Measurements from ENCODE around the gene FAM53B. TPM values are rescaled to one million over a fixed set of nuclear protein-coding genes. Genes with fewer than 3 reads are reported as not detected.
A peak's percentile ranks its signal among the peaks of the same experiment; 100 is the strongest.

Gene FAM53B
- total RNA-seq, 4 donors from 2014 or later, result 140 to 253 (median 192) TPM

DNA sequence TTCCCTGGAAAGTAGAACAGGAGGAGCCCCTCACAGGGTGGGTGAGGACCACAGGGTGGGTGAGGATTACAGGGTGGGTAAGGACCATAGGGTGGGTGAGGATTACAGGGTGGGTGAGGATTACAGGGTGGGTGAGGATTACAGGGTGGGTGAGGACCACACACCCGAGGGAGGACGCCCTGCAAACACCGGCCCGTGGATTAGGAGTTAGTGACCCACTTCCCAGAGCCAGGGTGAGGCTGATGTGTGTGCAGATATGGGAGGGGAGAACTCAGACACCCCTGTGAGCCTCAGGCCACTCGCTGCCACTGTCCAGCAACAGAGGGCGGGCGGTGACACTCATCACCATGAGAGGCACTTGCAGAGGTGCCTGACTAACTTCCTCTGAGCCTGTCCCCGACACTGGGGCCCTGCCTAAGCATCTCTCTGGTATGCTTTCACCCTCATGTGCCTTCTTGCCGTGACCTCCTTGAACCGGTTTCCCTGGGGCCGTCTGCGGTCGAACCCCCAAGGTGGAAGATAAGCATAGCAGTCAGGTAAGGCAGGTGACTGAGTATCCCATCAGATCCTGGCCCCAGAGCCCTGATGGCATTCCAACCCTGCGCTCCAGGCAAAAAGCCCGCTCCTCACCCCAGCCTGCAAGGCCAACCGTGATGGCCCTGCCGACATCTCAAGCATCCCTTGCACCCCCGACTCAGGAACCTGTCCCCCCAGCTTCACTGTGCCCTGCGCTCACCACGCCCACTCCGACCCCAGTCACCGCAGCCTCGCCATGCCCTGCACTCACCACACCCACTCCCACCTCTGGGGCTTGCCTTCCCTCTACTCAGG, 74.1 kb downstream of the FAM53B start:
- H3K9me3 ChIP-seq, result no peaks in the 10 kb centered on the region
- TF ChIP-seq POLR2A (IDR thresholded peaks at IDR 0.05), result no peak
- TF ChIP-seq, protein P1, sequence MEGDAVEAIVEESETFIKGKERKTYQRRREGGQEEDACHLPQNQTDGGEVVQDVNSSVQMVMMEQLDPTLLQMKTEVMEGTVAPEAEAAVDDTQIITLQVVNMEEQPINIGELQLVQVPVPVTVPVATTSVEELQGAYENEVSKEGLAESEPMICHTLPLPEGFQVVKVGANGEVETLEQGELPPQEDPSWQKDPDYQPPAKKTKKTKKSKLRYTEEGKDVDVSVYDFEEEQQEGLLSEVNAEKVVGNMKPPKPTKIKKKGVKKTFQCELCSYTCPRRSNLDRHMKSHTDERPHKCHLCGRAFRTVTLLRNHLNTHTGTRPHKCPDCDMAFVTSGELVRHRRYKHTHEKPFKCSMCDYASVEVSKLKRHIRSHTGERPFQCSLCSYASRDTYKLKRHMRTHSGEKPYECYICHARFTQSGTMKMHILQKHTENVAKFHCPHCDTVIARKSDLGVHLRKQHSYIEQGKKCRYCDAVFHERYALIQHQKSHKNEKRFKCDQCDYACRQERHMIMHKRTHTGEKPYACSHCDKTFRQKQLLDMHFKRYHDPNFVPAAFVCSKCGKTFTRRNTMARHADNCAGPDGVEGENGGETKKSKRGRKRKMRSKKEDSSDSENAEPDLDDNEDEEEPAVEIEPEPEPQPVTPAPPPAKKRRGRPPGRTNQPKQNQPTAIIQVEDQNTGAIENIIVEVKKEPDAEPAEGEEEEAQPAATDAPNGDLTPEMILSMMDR (IDR thresholded peaks at IDR 0.05 in 4 of 5, conservative IDR thresholded peaks at IDR 0.05 in 1 of 5), result no peak
- H3K27me3 ChIP-seq, result no peaks in the 10 kb centered on the region
- DNase-seq (no peak), ATAC-seq (no peak)
- H3K4me1 ChIP-seq, result peaks cover 79 to 83% of the 10 kb centered on the region in 2 donors
- intact Hi-C loops (cut with DNase I; ENCODE audit: low total_unique reads) (loop anchor here (5.0 kb wide), 1 partner anchor 38 kb away; no protein-coding TSS in a partner anchor), in situ Hi-C loops (cut with MboI; ENCODE audit: low sequenced_read_pairs in 4 of 4) (no loop called here)
- H3K4me3 ChIP-seq, result no peak overlapping the region
- H3K36me3 ChIP-seq, result no peaks in the 10 kb centered on the region
- peak overlapping the region in 3 of 4 donors; percentile 58 to 97 (median 72) for H3K27ac ChIP-seq

- in situ Hi-C loops (cut with MboI; ENCODE audit: low sequenced_read_pairs in 4 of 4), result no loop called here
- ATAC-seq, result peak; percentile 12 to 22
- Histone ChIP-seq H3K27me3 (no peaks in the 10 kb centered on the region), H3K4me3 (no peak overlapping the region), H3K36me3 (no peaks in the 10 kb centered on the region), H3K4me1 (peaks cover 72 to 83% of the 10 kb centered on the region in 2 donors), H3K27ac (peak overlapping the region; percentile 39 to 97 (median 58)), H3K9me3 (no peaks in the 10 kb centered on the region)
- no peak for TF ChIP-seq POLR2A (IDR thresholded peaks at IDR 0.05)
- TF ChIP-seq, protein P1 (IDR thresholded peaks at IDR 0.05 in 4 of 5, conservative IDR thresholded peaks at IDR 0.05 in 1 of 5), result no peak
- no peak for DNase-seq
- intact Hi-C loops (cut with DNase I; ENCODE audit: low total_unique reads), result loop anchor here (5.0 kb wide), 1 partner anchor 37 kb away; no protein-coding TSS in a partner anchor
Measured at GRCh38 chr10:124669141-124669823, 74.9 kb downstream of the FAM53B start.

DNA sequence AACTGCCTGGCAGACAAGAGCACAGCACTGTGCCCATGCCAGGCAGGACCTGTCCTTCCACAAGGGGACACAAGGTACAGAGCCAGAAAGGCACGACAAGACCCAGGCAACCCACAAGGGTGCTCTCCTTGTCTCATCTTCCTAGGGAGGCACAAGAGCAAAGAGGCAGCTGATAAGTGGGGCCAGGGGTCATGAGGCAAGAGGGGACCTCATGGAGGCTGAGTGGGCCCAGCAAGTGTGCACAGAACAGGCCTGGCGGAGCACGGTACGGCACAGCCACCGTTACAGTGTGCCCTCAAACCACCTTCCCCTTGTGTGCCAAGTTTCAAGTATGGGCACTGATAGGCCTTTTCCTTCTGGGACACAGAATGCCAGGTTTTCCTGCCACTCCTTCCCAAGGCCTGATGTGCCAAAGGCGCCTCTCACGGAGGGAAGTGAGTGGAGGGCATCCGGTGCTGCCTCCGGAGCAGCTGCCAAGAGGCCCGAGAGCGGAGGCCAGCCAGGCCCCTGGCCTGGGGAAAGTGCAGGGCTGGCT, 75.6 kb downstream of the FAM53B start:
- H3K27me3 ChIP-seq, result no peaks in the 10 kb centered on the region
- peaks cover 65 to 81% of the 10 kb centered on the region in 2 donors for H3K4me1 ChIP-seq
- H3K9me3 ChIP-seq, result no peaks in the 10 kb centered on the region
- H3K4me3 ChIP-seq, result no peak overlapping the region
- H3K27ac ChIP-seq, result peak overlapping the region; percentile 39 to 97 (median 58)
- in situ Hi-C loops (cut with MboI; ENCODE audit: low sequenced_read_pairs in 4 of 4), result no loop called here
- H3K36me3 ChIP-seq, result no peaks in the 10 kb centered on the region
- TF ChIP-seq, protein P1 (IDR thresholded peaks at IDR 0.05 in 4 of 5, conservative IDR thresholded peaks at IDR 0.05 in 1 of 5), result no peak
- no peak for TF ChIP-seq POLR2A (IDR thresholded peaks at IDR 0.05)
- DNase-seq (no peak), ATAC-seq (no peak)
- intact Hi-C loops (cut with DNase I; ENCODE audit: low total_unique reads), result loop anchor here (1.0 to 5.0 kb wide), 2 partner anchors 12 to 36 kb away; no protein-coding TSS in a partner anchor

- ATAC-seq (no peak), DNase-seq (no peak)
- H3K9me3 ChIP-seq, result no peaks in the 10 kb centered on the region
- no peaks in the 10 kb centered on the region for H3K27me3 ChIP-seq
- in situ Hi-C loops (cut with MboI; ENCODE audit: low sequenced_read_pairs in 4 of 4) (no loop called here), intact Hi-C loops (cut with DNase I; ENCODE audit: low total_unique reads) (loop anchor here (1.0 to 5.0 kb wide), 2 partner anchors 11 to 35 kb away; no protein-coding TSS in a partner anchor)
- TF ChIP-seq, protein P1 (IDR thresholded peaks at IDR 0.05 in 4 of 5, conservative IDR thresholded peaks at IDR 0.05 in 1 of 5), result no peak
- TF ChIP-seq POLR2A (IDR thresholded peaks at IDR 0.05), result no peak
- H3K4me1 ChIP-seq, result peaks cover 56 to 72% of the 10 kb centered on the region in 2 donors
- no peaks in the 10 kb centered on the region for H3K36me3 ChIP-seq
- peak overlapping the region; percentile 13 to 97 (median 48) for H3K27ac ChIP-seq
- no peak overlapping the region for H3K4me3 ChIP-seq
Measured at GRCh38 chr10:124667425-124668345, 76.5 kb downstream of the FAM53B start.

Data from gastrocnemius medialis (tissue), 4 donors.